K562 (cell line): ENCODE data around the gene CTSW. TPM values are rescaled to one million over a fixed set of nuclear protein-coding genes. Genes with fewer than 3 reads are reported as not detected.

Experiments used
- ARID2 ChIP-seq: fragments of 450-650 bp; IDR thresholded peaks from 2 replicates; pipeline ENCODE4 v1.6.1; 2017; ENCODE audit warnings: antibody characterized with exemption, mild to moderate bottlenecking
- ARID3A ChIP-seq: IDR thresholded peaks from 2 replicates; pipeline ENCODE4 v1.6.1; 2012; ENCODE audit warnings: low read depth, low read length, improper control_type of control experiment, borderline replicate concordance
- ATF3 ChIP-seq, 2 experiments: fragments of 450-650 bp in 1 of 2; sonication (generic) in 1 of 2; formaldehyde crosslinking in 1 of 2; IDR thresholded peaks in 1 of 2; conservative IDR thresholded peaks in 1 of 2; 2 replicates each; pipeline versions ENCODE4 v1.6.1 to v1.8.1; 2016 to 2023; ENCODE audit warnings: mild to moderate bottlenecking in 2 of 2, moderate library complexity in 2 of 2, inconsistent platforms in 1 of 2, missing genetic modification reagents in 1 of 2
- BACH1 ChIP-seq: fragments of 200-800 bp; sonication (Bioruptor generic); IDR thresholded peaks from 2 replicates; pipeline ENCODE4 v1.6.1; 2016; ENCODE audit warnings: missing genetic modification characterization, missing compliant biosample characterization
- DPF2 ChIP-seq: fragments of 450-650 bp; IDR thresholded peaks from 2 replicates; pipeline ENCODE4 v1.6.1; 2016
- E2F8 ChIP-seq: fragments of 450-650 bp; IDR thresholded peaks from 2 replicates; pipeline ENCODE4 v1.7.1; 2018; ENCODE audit warnings: mild to moderate bottlenecking, low read depth; ENCODE audit not compliant: partially characterized antibody
- EP300 ChIP-seq: IDR thresholded peaks from 2 replicates; pipeline ENCODE4 v1.6.1; 2012; ENCODE audit warnings: low read length, improper control_type of control experiment
- FOXP1 ChIP-seq: sonication (generic); formaldehyde crosslinking; IDR thresholded peaks from 2 replicates; pipeline ENCODE4 v1.8.0; 2022; ENCODE audit warnings: mild to moderate bottlenecking, missing genetic modification reagents
- GABPB1 ChIP-seq: sonication (generic); formaldehyde crosslinking; IDR thresholded peaks from 2 replicates; pipeline ENCODE4 v1.8.0; 2022; ENCODE audit warnings: mild to moderate bottlenecking, missing genetic modification reagents
- JUND ChIP-seq, 2 experiments: IDR thresholded peaks; 2 replicates in 1 of 2; 3 replicates in 1 of 2; pipeline ENCODE4 v1.6.1; 2011; ENCODE audit warnings: borderline replicate concordance in 2 of 2, low read depth in 2 of 2, low read length in 2 of 2, improper control_type of control experiment in 1 of 2, missing biosample characterization in 1 of 2, missing genetic modification characterization in 1 of 2, missing genetic modification reagents in 1 of 2
- KLF10 ChIP-seq: fragments of 250-450 bp; sonication (Bioruptor Pico); IDR thresholded peaks from 2 replicates; pipeline ENCODE4 v1.6.1; 2021; ENCODE audit warnings: matching md5 sums
- MEIS2 ChIP-seq: fragments of 450-650 bp; IDR thresholded peaks from 2 replicates; pipeline ENCODE4 v1.6.1; 2014; ENCODE audit warnings: mild to moderate bottlenecking; ENCODE audit not compliant: partially characterized antibody
- MLLT1 ChIP-seq, 2 experiments: fragments of 450-650 bp; IDR thresholded peaks; 2 replicates each; pipeline ENCODE4 v1.6.1; 2016
- MTA2 ChIP-seq: fragments of 450-650 bp; IDR thresholded peaks from 2 replicates; pipeline ENCODE4 v1.6.1; 2016; ENCODE audit warnings: low read depth
- SPI1 ChIP-seq: IDR thresholded peaks from 2 replicates; pipeline ENCODE4 v1.6.1; 2011; ENCODE audit warnings: low read depth, low read length, control low read depth, borderline replicate concordance
- SREBF2 ChIP-seq: sonication (generic); formaldehyde crosslinking; IDR thresholded peaks from 2 replicates; pipeline ENCODE4 v1.4.0; 2020; ENCODE audit warnings: mild to moderate bottlenecking, missing genetic modification reagents
- ZBTB17 ChIP-seq: fragments of 450-650 bp; formaldehyde crosslinking; IDR thresholded peaks from 2 replicates; pipeline ENCODE4 v1.4.0; 2020; ENCODE audit warnings: mild to moderate bottlenecking
- ZBTB34 ChIP-seq: fragments of 250-450 bp; sonication (Bioruptor Pico); IDR thresholded peaks from 2 replicates; pipeline ENCODE4 v1.8.0; 2021; ENCODE audit warnings: mild to moderate bottlenecking, moderate library complexity
- polyA plus RNA-seq, 8 experiments: library from polyadenylated mRNA; depleted of rRNA in 4 of 8; stranded (reverse) in 5 of 8; unstranded in 3 of 8; fragments of >200 nt; fragmentation: Nextera tagmentation in 2 of 8; fragmentation: Illumina TruSeq in 1 of 8; extraction: Ambion mirVana in 2 of 8; extraction: Trizol in 1 of 8; gene quantifications; 2 replicates each; pipeline versions ENCODE4 v1.2.1 to v1.2.3, GENCODE V29; 2011 to 2014; ENCODE audit warnings: inconsistent platforms in 1 of 8, missing spikeins in 1 of 8
- total RNA-seq, 7 experiments: library from RNA; depleted of rRNA in 6 of 7; stranded (reverse); fragments of >200 nt in 6 of 7; fragmentation: Illumina TruSeq in 2 of 7; extraction: Trizol in 2 of 7; gene quantifications; 2 replicates each; pipeline versions ENCODE4 v1.2.1 to v1.2.3, GENCODE V29; 2011 to 2021; ENCODE audit warnings: low replicate concordance in 1 of 7

CTSW gene
- total and polyA plus RNA-seq, 9 of the 15 experiments (the other 6 are each of a cell fraction or from before 2014, with no cell fraction given), result 0.04 TPM; not detected in 8

GRCh38 chr11:65906602-65907001 is 27.0 kb downstream of the CTSW start (continued):
- TF ChIP-seq JUND (IDR thresholded peaks at IDR 0.05; ENCODE audit: borderline replicate concordance, low read depth, low read length), result peak; percentile 91
- TF ChIP-seq JUND (tag; IDR thresholded peaks at IDR 0.05; ENCODE audit: borderline replicate concordance, low read depth, low read length), result peak; percentile 86; the same call in 2 of the 3 replicates
- TF ChIP-seq ZBTB17 (CRISPR knock-in tag), result peak; percentile 94
- no peak for TF ChIP-seq ARID2
- no peak for TF ChIP-seq KLF10 (CRISPR knock-in tag)
- no peak for TF ChIP-seq SREBF2
- TF ChIP-seq ARID3A, result peak; percentile 13; the same call in 1 of the 2 replicates
- TF ChIP-seq SPI1, result no peak
- TF ChIP-seq EP300, result peak; percentile 50; the same call in 1 of the 2 replicates
- TF ChIP-seq FOXP1 (CRISPR knock-in tag), result no peak
- peak; percentile 36; the same call in 1 of the 2 replicates for TF ChIP-seq MTA2
- TF ChIP-seq ZBTB34 (CRISPR knock-in tag), result no peak
- TF ChIP-seq MLLT1 (IDR thresholded peaks at IDR 0.05), result peak in 1 of 2 experiments; percentile 87; a peak in 2 of 4 replicates
- peak; percentile 91 for TF ChIP-seq DPF2
- TF ChIP-seq GABPB1 (CRISPR knock-in tag), result no peak
- TF ChIP-seq ATF3 (IDR thresholded peaks at IDR 0.05), result peak; percentile 84
- no peak for TF ChIP-seq ATF3 (CRISPR knock-in tag; conservative IDR thresholded peaks at IDR 0.05)
- no peak for TF ChIP-seq E2F8
- no peak for TF ChIP-seq BACH1 (tag)
- peak; percentile 78 for TF ChIP-seq MEIS2
